Right lung (tissue), 5 donors: ENCODE data around the gene NOL3. TPM values are rescaled to one million over a fixed set of nuclear protein-coding genes. Genes with fewer than 3 reads are reported as not detected.

Source experiments
- DNase-seq, 2 donors: peaks; one replicate each; pipeline ENCODE4 v3.0.0-alpha.2; 2013
- polyA plus RNA-seq, 5 donors: library from polyadenylated mRNA; unstranded; fragments of 120-200 nt; gene quantifications; one replicate each; pipeline versions ENCODE4 v1.2.1 to v1.2.3, GENCODE V29; 2013; ENCODE audit warnings: inconsistent platforms in 1 of 5, low replicate concordance in 1 of 5; ENCODE audit not compliant: insufficient read length in 5 of 5, insufficient read depth in 1 of 5

Gene NOL3
- polyA plus RNA-seq, 5 donors = 9.5 to 17.9 (median 17.0) TPM

DNA sequence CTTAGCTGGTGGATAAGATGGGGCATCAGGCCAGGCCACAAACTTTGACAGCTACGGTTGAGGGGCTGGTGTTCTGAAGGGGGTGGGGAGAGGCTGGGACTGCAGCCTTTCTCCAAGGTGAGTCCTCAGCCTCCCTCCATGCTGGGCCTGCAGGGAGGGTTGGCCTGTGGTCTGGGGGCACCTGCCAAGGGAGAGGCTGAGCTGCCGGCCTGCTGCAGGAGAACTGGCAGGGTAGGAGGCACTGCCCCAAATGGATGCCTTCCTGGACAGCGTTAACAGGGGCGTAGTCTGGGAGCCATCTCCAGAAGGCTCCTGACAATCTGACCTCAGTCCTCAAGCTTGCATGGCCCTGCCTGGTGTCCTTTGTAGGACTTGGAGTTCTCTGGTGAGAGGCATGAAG, 33.7 kb downstream of the NOL3 start:
- no peak for DNase-seq

DNA sequence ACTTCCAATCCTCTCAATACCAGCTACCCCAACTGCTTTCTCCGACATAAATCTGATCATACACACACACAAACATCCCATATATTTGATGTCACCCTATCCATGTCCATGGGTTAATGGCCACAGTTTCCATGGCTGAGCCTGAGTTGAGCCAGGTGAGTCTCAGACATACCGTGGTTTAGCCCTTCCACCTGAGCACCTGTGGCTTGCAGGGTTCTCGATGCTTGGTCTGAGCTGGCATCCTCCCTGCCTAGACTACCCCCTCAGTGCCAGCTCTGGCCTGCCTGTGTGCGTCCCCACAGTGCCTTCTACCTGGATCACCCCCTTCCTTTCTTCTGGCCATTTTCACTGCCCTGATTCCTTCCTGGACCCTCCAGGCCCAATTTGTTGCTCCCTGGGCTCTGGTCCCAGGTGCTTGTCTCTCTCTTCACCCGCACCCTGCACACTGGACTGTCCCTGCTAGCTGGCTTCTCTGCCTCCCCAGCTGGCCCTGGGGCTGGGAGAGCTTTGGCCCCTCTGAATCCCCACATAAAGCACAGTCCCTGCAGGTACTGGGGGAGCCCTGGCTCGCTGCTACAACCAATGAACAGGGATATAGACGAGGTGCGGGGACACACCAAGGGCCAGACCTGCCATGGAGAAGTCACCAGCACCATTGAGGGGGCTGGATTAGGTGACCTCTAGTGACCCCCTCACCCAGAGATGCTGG, 35.9 kb downstream of the NOL3 start:
- DNase-seq = no peak

DNA sequence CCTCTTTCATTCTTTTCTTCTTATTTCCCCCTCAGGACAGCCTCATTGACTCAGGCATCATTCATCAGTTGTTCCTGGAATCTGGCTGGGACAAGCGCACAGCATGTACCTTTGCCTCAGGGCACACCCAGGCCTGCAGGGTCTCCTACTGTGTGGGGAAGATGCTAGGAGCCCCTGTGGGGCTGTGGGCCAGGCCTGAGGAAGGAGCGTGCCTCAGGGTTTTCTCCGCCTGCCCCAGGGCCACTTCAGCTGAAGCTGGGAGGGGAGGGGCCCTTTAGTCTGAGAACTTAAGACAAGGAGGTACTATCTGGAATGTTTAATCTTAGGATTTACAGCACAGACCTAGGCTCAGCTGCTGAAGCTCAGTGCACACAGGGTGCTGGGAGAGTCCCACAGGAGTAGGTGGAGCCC, 36.5 kb downstream of the NOL3 start:
- DNase-seq = no peak

DNA sequence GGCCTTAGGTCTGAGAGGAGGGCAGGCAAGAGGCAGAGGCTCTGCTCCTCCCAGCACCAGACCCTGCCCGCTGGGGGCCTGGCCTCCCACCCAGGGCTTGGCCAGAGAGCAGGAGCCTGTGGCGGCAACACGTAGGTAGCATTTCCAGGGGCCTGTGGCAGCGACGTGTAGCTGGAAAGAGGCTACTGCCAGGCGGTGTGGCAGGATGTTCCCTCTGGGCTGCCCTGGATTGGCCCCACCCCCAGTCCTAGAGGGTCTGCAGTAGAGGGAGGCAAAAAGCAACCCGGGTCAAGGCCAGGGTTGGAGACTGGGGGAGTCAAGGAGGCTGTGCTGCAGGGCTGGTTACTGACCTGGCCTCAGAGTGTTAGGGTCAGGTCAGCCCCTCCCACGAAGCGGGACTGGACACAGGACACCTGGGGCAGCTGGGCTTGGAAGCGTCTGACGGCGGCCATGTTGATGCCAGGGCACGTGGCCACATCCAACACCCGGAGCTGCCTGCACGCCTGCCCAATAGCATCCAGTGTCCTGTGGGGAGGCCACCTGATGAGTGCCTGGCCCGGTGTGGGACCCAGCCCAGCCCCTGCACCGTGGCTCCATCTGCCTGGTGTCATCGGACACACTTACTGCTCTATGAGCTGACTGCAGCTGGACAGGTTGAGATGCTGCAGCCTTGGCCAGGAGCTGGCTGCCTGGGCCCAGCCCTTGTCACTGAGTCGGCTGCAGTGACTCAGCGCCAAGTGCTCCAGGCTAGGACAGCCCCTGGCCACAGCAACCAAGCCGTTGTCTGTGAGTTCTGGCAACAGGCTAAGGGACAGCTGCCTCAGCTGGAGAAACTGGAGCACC, 37.1 kb downstream of the NOL3 start:
- no peak for DNase-seq

DNA sequence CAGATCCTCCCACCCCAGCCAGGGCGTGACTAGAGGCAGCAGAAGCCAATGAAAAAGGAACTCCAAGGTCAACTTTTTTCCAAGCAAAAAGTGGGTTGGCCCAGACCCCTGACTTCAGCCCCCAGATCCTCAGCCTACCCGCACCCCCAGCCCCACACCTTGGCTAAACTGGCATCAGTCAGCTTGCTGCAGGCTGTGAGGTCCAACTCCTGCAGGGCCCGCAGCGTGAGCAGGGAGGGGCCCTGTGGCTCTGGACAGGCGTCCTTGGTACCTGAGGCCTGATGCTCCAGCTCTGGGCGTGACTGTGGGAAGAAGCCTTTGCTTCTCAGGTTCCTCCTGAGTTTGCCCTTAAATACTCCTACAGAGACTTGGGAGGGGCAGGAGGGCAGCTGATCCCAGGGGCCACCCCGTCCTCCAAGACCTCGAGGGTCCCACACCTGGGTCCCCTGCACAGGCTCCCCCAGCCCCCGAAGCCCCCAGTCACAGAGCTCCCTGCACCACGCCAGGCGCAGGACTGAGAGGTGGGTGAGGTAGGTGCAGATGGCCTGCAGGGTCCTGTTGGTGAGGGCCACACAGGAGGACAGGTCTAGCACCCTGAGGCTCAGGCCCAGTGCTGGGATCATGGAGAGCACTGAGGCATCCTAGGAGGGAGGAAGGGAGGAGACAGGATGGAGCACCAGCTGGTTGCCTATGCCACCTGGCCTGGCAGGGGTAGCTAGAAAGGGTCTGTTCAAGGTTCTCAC, 38.0 kb downstream of the NOL3 start:
- DNase-seq = no peak

DNA sequence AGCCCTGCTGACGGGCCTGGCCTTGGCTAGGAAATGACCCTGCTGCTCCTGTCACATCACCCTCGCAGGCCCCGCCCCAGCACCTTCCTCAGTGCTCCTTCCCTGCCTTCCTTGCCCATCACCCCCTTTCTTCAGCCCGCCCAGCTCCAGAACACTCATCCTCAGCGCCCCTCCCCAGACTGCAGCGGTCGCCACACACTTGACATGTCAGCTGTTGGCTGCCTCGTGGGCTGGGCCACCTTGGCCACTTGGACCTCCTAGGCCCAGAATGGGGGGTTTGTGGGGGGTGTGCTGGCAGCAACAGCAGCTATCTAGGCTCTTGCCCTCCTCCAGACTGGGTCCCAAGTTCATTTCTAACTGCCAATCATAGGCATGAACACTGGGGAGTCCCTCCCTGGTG, 39.2 kb downstream of the NOL3 start:
- DNase-seq = no peak

DNA sequence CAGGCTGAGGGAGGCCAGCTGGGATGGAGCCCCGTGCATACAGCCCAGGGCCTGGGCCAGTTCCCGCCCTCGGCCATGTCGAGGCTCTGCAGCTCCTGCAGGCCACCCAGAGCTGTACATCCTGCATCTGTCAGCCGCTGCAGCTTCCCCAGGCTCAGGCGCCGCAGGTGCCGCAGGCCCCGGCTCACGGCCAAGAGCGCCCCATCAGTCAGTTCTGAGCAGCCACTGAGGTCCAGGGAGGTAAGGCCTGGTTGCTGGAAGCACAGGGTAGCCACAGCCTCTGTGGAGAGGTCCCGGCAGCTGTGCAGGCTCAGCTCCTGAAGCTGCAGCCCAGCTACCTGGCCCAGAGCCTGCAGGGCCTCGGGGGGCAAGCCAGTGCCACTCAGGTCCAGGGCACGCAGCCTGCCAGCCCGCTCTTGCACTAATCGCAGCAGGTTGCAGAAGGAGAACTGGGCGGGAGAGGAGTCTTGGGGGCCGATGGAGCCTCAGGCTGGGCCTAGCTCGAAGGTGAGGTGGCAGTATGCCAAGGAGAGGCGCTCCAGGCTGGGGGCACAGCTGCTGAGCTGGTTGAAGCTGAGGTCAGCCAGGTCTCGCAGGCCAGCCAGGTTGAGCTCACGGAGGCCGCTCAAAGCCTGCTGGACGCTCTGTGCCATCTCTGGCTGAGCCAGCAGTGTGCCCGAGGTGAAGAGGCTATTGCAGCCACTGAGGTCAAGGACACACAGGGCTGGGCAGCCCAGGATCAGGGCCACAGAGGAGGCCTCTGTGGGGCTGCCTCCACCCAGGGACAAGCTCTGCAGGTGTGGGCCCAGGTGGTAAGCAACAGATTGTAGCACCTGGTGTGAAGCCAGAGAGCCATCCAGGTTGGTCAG, 40.0 kb downstream of the NOL3 start:
- DNase-seq = no peak

DNA sequence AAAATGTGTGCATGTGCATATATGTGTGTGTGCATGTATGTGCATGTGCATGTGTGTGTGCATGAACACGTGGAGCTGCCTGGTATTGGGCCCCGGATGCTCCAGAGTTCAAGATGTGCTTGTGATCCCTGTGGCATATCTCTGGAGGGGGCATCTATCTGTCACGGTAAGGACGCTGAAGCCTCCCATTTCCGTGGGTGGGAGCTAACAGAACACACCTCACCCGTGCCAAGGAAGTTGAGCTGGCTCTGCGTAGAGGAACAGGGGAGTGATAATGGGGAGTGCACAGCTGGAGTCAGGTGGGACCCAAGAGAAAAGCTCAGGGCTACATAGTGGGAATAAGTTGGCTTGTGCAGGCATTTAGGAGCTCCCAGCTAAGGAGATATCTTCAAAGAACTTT, 41.3 kb downstream of the NOL3 start:
- no peak for DNase-seq

DNA sequence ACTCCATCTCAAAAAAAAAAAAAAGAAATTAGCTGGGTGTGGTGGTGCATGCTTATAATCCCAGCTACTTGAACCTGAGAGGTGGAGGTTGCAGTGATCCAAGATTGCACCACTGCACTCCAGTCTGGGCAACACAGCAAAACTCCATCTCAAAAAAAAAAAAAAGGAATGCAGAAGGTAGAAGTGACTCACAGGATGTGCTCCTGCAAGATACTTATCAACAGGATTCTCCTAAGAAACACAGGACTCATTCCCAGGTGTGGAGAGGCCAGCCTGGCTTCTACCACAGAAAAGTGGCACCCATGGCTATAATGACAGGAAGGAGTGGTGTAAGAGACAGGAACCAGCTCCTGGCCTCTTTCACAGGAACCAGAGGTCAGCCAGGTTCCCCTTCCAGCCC, 42.4 kb downstream of the NOL3 start:
- DNase-seq = no peak

DNA sequence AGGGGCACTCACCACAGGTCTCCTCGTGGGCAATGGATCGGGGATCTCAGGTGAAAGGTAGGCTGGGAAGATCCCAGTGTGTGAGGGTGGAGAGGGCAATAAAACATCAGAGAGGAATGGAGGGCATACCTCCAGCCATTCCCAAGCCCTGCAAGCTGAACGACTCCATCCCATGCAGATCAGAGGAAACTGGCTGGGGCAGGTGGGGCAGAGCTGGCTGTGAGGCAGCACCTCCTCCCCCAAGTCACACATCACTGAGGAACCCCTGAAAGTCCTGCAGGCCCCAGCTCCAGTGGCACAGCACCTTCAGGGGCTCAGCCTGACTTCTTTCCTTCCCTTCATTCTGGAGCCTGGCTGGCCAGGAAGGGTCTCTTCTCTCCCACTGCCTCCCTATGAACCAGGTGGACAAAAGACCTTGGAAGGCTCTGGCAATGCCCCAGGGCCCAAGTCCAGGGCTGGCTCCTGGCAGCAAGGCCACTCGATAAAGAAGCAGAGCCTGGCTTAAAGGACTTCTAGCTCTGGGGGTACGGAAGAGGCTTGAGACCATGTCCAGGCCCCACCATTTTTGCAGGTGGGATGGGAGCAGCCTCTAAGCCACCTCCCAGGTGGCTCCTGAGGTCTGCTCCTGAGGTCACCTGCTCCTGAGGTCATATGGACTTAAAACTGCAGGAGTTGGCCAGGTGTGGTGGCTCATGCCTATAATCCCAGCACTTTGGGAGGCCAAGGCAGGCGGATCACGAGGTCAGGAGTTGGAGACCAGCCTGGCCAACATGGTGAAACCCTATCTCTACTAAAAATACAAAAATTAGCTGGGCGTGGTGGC, 43.1 kb downstream of the NOL3 start:
- DNase-seq = no peak

DNA sequence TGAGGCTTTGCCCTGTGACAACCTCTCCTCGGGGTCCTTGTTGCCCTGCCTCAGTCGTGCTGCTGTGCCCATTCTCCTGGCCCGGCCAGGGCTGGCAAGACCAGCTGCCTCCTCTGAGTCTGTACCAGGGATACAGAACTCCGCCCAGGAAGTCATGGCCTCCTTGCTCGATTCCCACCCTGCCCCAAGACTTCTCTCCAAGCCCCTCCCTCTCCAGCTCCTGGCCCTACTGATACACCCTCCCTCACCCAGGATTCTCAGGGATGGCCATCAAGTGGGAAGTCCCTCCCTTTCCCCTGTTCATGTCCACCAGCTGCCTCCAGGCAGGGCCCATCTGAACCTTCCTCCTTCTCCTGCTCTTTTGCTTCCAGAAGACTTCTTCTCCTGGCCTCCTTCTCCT, 45.4 kb downstream of the NOL3 start:
- no peak for DNase-seq

DNA sequence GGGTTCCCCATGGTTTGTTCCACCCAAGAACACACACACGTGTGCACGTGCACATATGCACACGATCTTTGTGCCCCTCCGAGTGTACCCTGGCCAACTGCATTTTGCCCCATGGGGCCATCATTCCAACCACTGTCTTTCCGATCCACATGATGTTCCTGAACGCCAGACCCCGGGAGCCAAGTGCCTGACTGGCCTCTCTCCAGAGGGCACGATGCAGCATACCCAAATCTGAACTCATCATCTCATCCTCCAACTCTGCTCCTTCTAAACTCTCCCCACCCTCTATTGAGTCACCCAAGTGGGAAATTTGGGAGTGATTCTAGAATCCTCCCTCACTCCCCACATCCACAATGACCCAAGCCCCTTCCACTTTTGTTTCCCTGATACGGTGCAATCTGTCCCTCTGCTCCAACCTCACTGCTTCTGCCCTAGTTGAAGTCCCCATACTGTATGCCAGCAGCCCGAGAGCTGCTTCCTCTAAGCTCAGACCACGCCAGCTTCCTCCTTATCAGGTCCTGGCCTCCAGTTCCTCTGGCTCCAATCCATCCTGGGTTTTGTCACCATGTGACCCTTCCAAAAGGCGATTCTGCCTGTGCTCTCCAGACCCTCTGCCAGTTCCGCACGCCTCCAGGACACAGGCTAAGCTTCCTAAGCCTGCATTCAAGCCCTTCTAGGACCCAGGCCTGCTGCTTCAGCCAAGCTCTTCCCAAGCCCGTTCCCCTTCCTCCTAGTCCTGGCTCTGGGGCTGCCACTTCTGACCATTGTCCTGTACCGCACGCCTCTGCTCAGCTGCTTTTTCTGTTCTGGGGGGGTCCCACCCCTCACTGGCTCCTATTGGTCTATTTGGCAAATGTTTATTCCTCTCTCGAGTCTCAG, 46.5 kb downstream of the NOL3 start:
- DNase-seq = peak; percentile 57 to 70

DNA sequence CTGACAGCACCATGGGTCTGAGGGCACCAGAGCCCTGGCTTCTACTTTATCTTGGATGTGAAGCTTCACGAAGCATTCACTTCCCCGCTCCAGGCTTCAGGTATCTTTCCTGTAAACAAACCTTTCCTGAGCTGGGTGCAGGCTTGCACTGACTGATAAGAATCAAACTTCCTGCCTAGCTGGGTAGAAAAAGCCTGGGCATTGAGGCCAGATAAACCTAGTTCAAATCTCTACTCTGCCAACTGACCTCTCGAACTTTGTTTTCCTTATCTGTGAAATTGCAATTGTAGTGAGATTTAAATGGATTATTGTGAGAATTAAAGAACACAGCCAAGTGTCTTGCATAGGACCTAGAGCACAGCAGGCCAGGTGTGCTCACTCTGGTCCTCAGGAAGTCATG, 53.7 kb downstream of the NOL3 start:
- no peak for DNase-seq

Other genes with a start within 250 kb of the NOL3 start
- 10 to 100 TPM in 2 of 5 donors, 1 to 10 TPM in 3; 6.7 to 10.7 (median 9.6) TPM for gene RRAD, start 245.0 kb upstream of the NOL3 start, polyA plus RNA-seq
- gene CIAO2B, start 236.1 kb upstream of the NOL3 start, polyA plus RNA-seq = 10 to 100 TPM; 65.0 to 98.6 (median 80.7) TPM
- gene CES2, start 235.0 kb upstream of the NOL3 start, polyA plus RNA-seq = 10 to 100 TPM; 30.8 to 37.9 (median 36.0) TPM
- 1 to 10 TPM; 4.0 to 5.6 (median 4.2) TPM for gene CES3, start 209.3 kb upstream of the NOL3 start, polyA plus RNA-seq
- 10 to 100 TPM in 1 of 5 donors, 1 to 10 TPM in 4; 6.2 to 11.9 (median 7.3) TPM for gene CES4A, start 181.9 kb upstream of the NOL3 start, polyA plus RNA-seq
- 10 to 100 TPM; 55.5 to 65.8 (median 61.0) TPM for gene CBFB, start 141.4 kb upstream of the NOL3 start, polyA plus RNA-seq
- 10 to 100 TPM; 21.1 to 25.8 (median 23.0) TPM for gene PHAF1, start 60.6 kb upstream of the NOL3 start, polyA plus RNA-seq
- gene B3GNT9, start 19.5 kb upstream of the NOL3 start, polyA plus RNA-seq = 10 to 100 TPM; 16.4 to 30.4 (median 18.7) TPM
- 10 to 100 TPM in 2 of 5 donors, 1 to 10 TPM in 3; 5.0 to 12.0 (median 7.0) TPM for gene TRADD, start 10.6 kb upstream of the NOL3 start, polyA plus RNA-seq
- gene FBXL8, start 10.6 kb upstream of the NOL3 start, polyA plus RNA-seq = 1 to 10 TPM; 1.5 to 4.0 (median 3.6) TPM
- 1 to 10 TPM; 3.6 to 5.9 (median 4.4) TPM for gene HSF4, start 5.8 kb upstream of the NOL3 start, polyA plus RNA-seq
- gene MATCAP1, start 13.4 kb downstream of the NOL3 start, polyA plus RNA-seq = 10 to 100 TPM; 50.9 to 64.6 (median 53.7) TPM
- 10 to 100 TPM in 2 of 5 donors, 1 to 10 TPM in 3; 7.6 to 14.8 (median 9.4) TPM for gene EXOC3L1, start 19.6 kb downstream of the NOL3 start, polyA plus RNA-seq
- 10 to 100 TPM; 43.8 to 70.5 (median 57.5) TPM for gene E2F4, start 21.6 kb downstream of the NOL3 start, polyA plus RNA-seq
- 10 to 100 TPM in 1 of 5 donors, 1 to 10 TPM in 4; 4.6 to 11.0 (median 6.3) TPM for gene ELMO3, start 28.6 kb downstream of the NOL3 start, polyA plus RNA-seq
- 10 to 100 TPM; 22.2 to 32.3 (median 24.8) TPM for gene TMEM208, start 56.6 kb downstream of the NOL3 start, polyA plus RNA-seq
- 100 to 1,000 TPM; 134 to 279 (median 182) TPM for gene FHOD1, start 76.9 kb downstream of the NOL3 start, polyA plus RNA-seq
- 10 to 100 TPM; 15.7 to 21.1 (median 19.4) TPM for gene SLC9A5, start 78.4 kb downstream of the NOL3 start, polyA plus RNA-seq
- 10 to 100 TPM; 29.1 to 38.9 (median 31.0) TPM for gene PLEKHG4, start 109.0 kb downstream of the NOL3 start, polyA plus RNA-seq
- 10 to 100 TPM in 2 of 5 donors, 1 to 10 TPM in 3; 6.5 to 10.3 (median 8.5) TPM for gene KCTD19, start 156.2 kb downstream of the NOL3 start, polyA plus RNA-seq
- 10 to 100 TPM; 38.8 to 67.8 (median 55.0) TPM for gene LRRC36, start 156.3 kb downstream of the NOL3 start, polyA plus RNA-seq
- gene TPPP3, start 223.0 kb downstream of the NOL3 start, polyA plus RNA-seq = 100 to 1,000 TPM; 284 to 468 (median 389) TPM
- 10 to 100 TPM; 14.7 to 28.3 (median 20.0) TPM for gene ZDHHC1, start 245.9 kb downstream of the NOL3 start, polyA plus RNA-seq